OCI-LY1 (cell line): ENCODE data around the gene CDH6.
A peak's percentile ranks its signal among the peaks of the same experiment; 100 is the strongest.

ENCODE experiments used
- H2AFZ ChIP-seq: fragments of 200-600 bp; sonication (generic), shearing (Covaris generic); 2 replicates; pipeline ENCODE4 v1.6.0; 2014; ENCODE audit warnings: antibody characterized with exemption, mild to moderate bottlenecking, low read length
- H3F3A ChIP-seq: fragments of 200-600 bp; sonication (generic), shearing (Covaris generic); 2 replicates; pipeline ENCODE4 v1.6.0; 2014; ENCODE audit warnings: mild to moderate bottlenecking, antibody characterized with exemption, low read length, moderate library complexity; ENCODE audit not compliant: insufficient read depth
- H3K27ac ChIP-seq: fragments of 200-600 bp; sonication (generic); 2 replicates; pipeline ENCODE4 v1.5.1; 2014; ENCODE audit warnings: low read length, mixed run types, mild to moderate bottlenecking, low read depth; ENCODE audit not compliant: poor library complexity, severe bottlenecking
- H3K27me3 ChIP-seq: fragments of 200-600 bp; sonication (generic); 2 replicates; pipeline ENCODE4 v1.6.0; 2014; ENCODE audit warnings: antibody characterized with exemption, mild to moderate bottlenecking, low read length, moderate library complexity; ENCODE audit not compliant: insufficient read depth
- H3K36me3 ChIP-seq: fragments of 200-600 bp; sonication (generic); 2 replicates; pipeline ENCODE4 v1.6.1; 2014; ENCODE audit warnings: mild to moderate bottlenecking, antibody characterized with exemption, low read length, moderate library complexity, mixed read lengths; ENCODE audit not compliant: insufficient read depth
- H3K4me1 ChIP-seq: fragments of 200-600 bp; sonication (generic); 2 replicates; pipeline ENCODE4 v1.5.1; 2014; ENCODE audit warnings: mild to moderate bottlenecking, low read length, moderate library complexity; ENCODE audit not compliant: insufficient read depth, severe bottlenecking
- H3K4me2 ChIP-seq: fragments of 200-600 bp; sonication (generic), shearing (Covaris generic); 2 replicates; pipeline ENCODE4 v1.6.1; 2014; ENCODE audit warnings: low read length
- H3K4me3 ChIP-seq: fragments of 200-600 bp; sonication (generic); 2 replicates; pipeline ENCODE4 v1.5.1; 2014; ENCODE audit warnings: low read length, low read depth, mild to moderate bottlenecking, mixed read lengths; ENCODE audit not compliant: poor library complexity, severe bottlenecking
- H3K79me2 ChIP-seq: fragments of 200-600 bp; shearing (Covaris generic); 2 replicates; pipeline ENCODE4 v1.6.1; 2016; ENCODE audit warnings: mixed run types, low read length, mixed read lengths; ENCODE audit not compliant: insufficient read depth
- H3K9ac ChIP-seq: fragments of 200-600 bp; sonication (generic), shearing (Covaris generic); 2 replicates; pipeline ENCODE4 v1.6.1; 2014; ENCODE audit warnings: mild to moderate bottlenecking, low read length, mixed read lengths
- H3K9me2 ChIP-seq: fragments of 200-600 bp; sonication (generic), shearing (Covaris generic); 2 replicates; pipeline ENCODE4 v1.6.1; 2014; ENCODE audit warnings: low read depth, mild to moderate bottlenecking, low read length, mixed read lengths
- H3K9me3 ChIP-seq: fragments of 200-600 bp; shearing (Covaris generic); 2 replicates; pipeline ENCODE4 v1.6.1; 2014; ENCODE audit warnings: low read length, mixed read lengths
- H4K20me1 ChIP-seq: fragments of 200-600 bp; sonication (generic), shearing (Covaris generic); 2 replicates; pipeline ENCODE4 v1.6.0; 2016; ENCODE audit warnings: mild to moderate bottlenecking, low read length; ENCODE audit not compliant: insufficient read depth
- CTCF ChIP-seq: fragments of 200-600 bp; sonication (generic), shearing (Covaris generic); IDR thresholded peaks from 2 replicates; pipeline ENCODE4 v1.5.1; 2017; ENCODE audit warnings: mild to moderate bottlenecking, antibody characterized with exemption, low read length, moderate library complexity, mixed read lengths
- EZH2 ChIP-seq: fragments of 200-600 bp; sonication (generic), shearing (Covaris generic); IDR thresholded peaks from 2 replicates; pipeline ENCODE4 v1.8.0; 2017; ENCODE audit warnings: borderline replicate concordance, mixed run types, mild to moderate bottlenecking, antibody characterized with exemption, low read length, moderate library complexity, mixed read lengths

The CDH6 gene

GRCh38 chr5:31229266-31229665 is 35.8 kb downstream of the CDH6 start:
- no peaks in the 10 kb centered on the region for H4K20me1 ChIP-seq
- no peak overlapping the region for H3K4me3 ChIP-seq

GRCh38 chr5:31231177-31231838 is 37.8 kb downstream of the CDH6 start:
- no peak for TF ChIP-seq CTCF
- no peak for TF ChIP-seq EZH2
- Histone ChIP-seq H3K4me3 (no peak overlapping the region), H3K27me3 (no peaks in the 10 kb centered on the region), H4K20me1 (no peaks in the 10 kb centered on the region), H3F3A (no peaks in the 10 kb centered on the region), H3K4me1 (peaks cover 4% of the 10 kb centered on the region), H3K9me3 (no peaks in the 10 kb centered on the region), H3K9ac (no peak overlapping the region), H2AFZ (no peak overlapping the region), H3K36me3 (no peaks in the 10 kb centered on the region), H3K9me2 (no peaks in the 10 kb centered on the region), H3K79me2 (no peaks in the 10 kb centered on the region), H3K27ac (no peak overlapping the region), H3K4me2 (no peak overlapping the region)

More at GRCh38 chr5:31229266-31229665, 35.8 kb downstream of the CDH6 start:
- Histone ChIP-seq H3K9me2 (no peaks in the 10 kb centered on the region), H3K4me2 (no peak overlapping the region), H3K79me2 (no peaks in the 10 kb centered on the region), H3K4me1 (no peaks in the 10 kb centered on the region), H2AFZ (no peak overlapping the region), H3K9me3 (no peaks in the 10 kb centered on the region), H3K9ac (no peak overlapping the region), H3F3A (no peaks in the 10 kb centered on the region), H3K27me3 (no peaks in the 10 kb centered on the region), H3K27ac (no peak overlapping the region), H3K36me3 (no peaks in the 10 kb centered on the region)
- TF ChIP-seq CTCF (no peak), EZH2 (no peak)

- Histone ChIP-seq H3K79me2 (no peaks in the 10 kb centered on the region), H3K4me3 (no peak overlapping the region), H3K36me3 (no peaks in the 10 kb centered on the region), H3F3A (no peaks in the 10 kb centered on the region), H4K20me1 (no peaks in the 10 kb centered on the region), H3K9me2 (no peaks in the 10 kb centered on the region), H3K9me3 (no peaks in the 10 kb centered on the region), H3K27me3 (no peaks in the 10 kb centered on the region), H3K4me1 (peaks cover 4% of the 10 kb centered on the region), H3K9ac (no peak overlapping the region), H3K4me2 (no peak overlapping the region), H2AFZ (no peak overlapping the region), H3K27ac (no peak overlapping the region)
- TF ChIP-seq EZH2 = no peak
- TF ChIP-seq CTCF = peak; percentile 75
Observed at GRCh38 chr5:31232273-31232888, 38.9 kb downstream of the CDH6 start.
